Stimulated activated CD8-positive, alpha-beta memory T cell treated with anti-CD3 and anti-CD28 coated beads, Interleukin-12 subunit alpha, Interleukin-12 subunit beta, amount 100 ng/mL, for 4 hours (primary cell): ENCODE data around the gene PATJ.
"Not testable (repeated sequence)": the region's sequence is repeated elsewhere in the genome, so short reads cannot be mapped to it uniquely, and the experiment has no call there.

Experiments used
- DNase-seq: peaks from one replicate; pipeline ENCODE4 v3.0.0-alpha.2; 2020; ENCODE audit warnings: low read depth

The PATJ gene

DNA sequence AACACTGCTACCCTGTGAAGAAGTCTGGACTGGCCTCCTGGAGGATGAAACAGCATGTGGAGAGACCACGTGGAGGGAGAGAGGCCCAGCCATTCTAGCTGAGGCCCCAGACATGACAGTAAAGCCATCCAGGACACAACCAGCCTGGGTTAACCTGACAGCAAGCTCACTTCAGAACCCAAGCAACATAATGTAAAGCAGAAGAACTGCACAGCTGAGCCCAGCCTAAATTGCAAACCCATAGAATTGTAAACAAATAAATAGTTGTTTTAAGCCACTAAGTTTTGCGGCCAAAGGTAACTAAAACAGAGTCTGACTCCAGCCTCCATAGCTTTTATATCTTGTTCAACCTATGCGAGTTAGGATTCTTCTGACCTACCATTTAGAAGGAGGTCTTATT, 355.2 kb downstream of the PATJ start:
- no peak for DNase-seq

DNA sequence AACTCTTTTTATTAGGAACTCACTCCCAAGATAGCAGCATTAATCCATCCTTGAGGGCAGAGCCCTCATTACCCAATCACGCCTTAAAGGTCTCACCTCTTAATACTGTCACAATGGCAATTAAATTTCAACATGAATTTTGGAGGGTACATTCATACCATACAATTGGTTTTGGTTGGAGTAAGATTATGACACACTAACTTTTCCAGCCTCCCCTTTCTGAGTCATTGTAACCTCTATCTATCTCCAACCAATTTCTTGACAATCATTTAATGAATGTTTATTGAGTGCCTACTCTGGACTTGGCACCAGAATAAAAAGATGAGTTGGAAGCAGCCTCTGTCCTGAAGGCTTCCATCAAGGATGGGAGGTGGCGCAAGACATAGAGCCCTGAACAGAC, 358.2 kb downstream of the PATJ start:
- no peak for DNase-seq

DNA sequence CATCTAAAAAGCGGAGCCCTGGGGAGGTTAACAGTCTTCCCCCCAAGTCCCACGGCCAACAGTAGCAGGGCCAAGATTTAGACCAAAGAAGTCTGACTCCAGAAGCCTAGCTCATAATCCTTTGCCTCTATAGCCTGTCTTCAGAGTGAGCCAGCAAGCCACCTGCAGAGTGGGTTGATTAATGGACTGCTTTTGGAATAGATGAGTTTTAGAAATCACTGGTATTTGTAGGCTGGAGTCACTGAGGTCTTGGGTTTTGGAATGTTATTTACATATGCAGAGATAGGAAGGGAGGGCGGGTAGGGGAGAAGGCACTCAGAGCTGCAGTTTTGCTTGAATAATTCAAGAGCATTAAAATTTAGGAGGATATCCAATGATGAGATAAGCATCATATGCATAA, 361.6 kb downstream of the PATJ start:
- DNase-seq: no peak

DNA sequence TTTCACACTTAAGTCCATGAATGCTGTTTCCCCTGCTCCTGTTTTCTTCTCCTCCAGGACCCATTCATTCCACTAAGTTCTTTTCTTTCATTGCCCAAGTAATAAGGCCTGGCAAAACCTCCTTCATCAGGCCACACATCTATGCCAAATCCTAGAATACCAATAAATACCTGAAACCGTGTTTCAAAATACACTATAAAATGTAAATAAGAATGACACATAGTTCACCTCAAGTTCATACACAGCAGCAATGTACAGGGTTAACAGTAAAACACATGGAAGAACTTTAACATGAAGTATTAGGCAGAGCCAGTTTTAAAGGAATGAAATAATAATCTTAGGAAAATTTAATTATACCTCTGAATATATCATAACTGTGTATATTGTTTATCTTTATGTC, 365.6 kb downstream of the PATJ start:
- DNase-seq: no peak

DNA sequence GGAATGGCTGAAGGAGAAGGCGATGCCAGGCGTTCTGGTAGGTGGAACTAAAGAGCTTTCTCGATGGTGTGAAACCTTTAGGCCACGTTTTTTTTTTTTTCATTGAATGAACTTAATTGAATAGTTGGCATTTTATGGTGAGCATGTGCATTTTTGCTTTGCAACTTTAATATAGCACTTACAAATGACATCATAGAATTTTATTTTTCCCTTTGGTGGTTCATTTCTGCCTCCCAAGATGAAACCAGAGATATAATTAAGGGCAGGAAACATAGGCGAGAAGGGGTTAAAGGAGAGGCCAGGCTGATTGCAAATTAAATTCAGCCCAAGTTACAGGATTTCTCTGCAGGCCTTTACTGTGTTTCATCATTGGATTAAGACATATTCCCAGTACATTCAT, 366.8 kb downstream of the PATJ start:
- no peak for DNase-seq

DNA sequence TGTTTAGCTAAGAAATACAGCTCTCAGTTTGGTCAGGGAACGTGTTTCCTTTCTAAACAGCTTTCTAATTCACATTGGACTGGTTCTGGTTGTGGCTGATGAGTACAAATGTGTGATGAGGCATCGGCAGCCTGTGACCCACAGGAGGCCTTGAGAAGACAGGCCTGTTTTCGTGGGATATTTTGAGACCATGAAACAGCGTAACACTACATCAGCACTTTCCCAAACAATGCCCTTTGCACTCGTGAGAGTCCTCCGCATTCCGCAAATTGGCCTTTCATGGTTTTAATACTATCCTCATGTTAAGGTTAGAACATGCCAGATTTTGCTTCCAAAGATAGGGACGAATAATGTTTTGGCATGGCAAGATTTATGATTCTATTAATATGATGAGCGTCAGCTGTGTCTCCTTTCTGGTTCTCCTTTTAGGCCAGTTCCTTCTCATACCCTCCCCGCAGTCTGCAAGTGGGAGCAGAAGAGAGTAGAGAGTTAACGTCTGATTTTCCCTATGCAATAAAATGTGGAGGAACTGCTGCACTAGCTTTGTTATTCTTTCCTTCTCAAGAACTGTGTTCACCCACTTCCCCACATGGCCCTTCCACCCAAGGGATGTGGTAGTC, 368.0 kb downstream of the PATJ start:
- no peak for DNase-seq

DNA sequence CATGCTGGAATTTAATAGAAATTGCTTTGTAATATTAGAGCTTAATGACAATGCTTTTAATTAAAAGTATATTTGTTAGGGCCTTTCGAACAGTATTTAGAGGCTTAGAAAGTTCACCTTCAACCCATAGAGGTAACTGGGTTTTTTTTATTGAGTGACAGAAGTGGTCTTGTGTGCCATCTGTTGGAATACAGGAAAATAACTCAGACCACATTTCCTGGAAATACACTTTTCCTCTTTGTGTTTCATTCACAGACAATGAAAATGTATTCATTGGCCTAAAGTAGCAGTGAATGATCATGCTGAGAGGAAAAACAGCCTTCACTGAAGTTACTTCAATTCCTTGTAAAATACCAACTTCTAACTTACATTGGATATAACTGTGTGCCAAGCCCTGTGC, 368.8 kb downstream of the PATJ start:
- no peak for DNase-seq

DNA sequence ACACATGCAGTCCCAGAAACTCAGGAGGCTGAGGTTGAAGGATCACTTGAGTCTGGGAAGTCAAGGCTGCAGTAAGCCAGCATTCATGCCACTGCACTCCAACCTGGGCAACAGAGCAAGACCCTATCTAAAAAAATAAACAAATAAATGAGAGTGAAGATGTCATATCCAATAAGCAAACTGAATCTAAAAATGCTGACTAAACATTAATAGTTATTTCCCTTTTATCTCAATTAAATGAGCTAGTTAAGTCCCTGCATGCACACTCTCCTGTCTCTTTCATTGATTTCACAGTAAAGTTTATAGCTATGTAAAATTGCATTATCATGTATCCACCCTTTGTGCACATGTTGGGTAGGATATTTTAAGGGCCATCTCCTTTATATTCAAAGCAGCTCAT, 371.2 kb downstream of the PATJ start:
- DNase-seq: no peak

DNA sequence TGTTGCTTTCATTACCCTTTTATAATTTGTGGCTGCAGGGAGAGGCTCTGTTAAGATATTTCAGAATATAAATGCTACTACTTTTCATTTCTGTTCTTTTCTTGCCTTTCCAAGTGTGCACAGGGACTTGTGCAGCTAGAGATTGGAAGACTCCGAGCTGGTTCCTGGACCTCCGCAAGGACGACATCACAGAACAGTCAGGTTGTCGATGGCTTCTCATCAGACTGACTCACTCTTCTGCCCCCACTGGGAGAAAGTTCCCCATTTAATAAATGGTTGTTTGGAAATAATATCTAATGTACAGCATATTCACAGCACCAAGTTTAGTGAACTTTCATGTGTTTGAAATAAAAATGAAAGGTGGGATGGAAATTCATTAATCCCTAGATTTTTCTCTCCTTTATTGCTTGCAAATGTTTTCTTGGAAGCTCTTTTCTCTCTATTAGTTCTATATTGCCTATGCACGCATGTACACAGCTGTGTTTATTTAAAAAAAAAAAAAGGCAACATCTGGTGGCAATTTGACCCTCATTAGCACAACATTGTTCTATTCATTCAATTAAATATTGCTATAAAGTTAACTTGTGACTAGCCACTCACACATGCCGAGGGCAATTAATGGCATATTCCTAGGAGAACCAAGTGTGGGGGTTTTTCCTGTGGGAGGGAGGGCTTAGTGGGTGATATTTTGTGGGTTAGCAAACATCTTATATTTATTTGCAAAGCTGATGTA, 374.9 kb downstream of the PATJ start:
- no peak for DNase-seq

DNA sequence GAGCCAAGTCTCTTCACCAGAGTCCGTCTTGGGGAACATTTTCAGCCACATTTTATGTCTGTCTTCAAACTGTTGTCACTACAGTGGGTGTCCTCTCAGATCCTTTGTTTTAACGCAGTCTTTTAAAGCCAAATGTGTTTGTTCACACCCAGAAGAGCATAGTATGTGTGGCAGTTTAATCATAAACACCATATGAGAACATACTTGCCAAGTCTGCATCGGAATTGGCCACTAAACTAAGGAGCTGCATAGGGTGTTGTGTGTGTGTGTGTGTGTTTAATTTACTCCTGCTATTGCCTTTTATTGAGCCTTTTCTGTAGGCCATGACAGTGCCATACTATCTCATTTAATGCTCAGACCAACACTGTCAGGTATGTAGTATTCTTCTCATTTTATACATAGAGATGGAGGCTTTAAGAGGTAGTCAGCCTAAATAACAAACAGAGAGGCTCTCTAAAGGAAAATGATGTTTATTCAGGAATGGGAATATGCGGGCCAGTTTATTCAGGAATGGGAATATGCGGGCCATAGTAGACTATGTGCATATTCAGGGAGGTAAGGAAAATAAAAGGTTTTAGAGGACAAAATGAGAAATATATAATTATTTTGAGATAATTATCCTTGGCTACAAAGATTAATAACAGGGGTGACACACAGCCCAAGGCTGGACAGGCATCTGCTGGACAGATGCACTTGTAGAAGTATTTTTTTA, 384.5 kb downstream of the PATJ start:
- DNase-seq: no peak

DNA sequence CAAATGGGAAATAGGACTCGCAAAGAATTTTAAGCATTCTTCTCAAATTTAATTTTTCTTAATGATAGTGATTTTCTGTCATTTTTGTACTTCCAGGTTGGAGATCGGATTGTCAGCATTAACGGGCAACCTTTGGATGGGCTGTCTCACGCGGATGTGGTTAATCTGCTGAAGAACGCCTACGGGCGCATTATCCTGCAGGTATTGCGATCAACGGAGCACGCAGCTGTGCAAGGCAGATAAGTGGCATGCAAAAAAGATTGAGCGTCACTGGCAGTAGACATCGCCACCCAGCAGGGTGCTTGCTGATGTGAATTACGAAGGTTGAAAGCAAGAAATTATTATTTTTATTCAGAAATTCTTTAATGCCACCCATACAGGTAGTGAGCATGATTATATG, 386.5 kb downstream of the PATJ start:
- DNase-seq: no peak

DNA sequence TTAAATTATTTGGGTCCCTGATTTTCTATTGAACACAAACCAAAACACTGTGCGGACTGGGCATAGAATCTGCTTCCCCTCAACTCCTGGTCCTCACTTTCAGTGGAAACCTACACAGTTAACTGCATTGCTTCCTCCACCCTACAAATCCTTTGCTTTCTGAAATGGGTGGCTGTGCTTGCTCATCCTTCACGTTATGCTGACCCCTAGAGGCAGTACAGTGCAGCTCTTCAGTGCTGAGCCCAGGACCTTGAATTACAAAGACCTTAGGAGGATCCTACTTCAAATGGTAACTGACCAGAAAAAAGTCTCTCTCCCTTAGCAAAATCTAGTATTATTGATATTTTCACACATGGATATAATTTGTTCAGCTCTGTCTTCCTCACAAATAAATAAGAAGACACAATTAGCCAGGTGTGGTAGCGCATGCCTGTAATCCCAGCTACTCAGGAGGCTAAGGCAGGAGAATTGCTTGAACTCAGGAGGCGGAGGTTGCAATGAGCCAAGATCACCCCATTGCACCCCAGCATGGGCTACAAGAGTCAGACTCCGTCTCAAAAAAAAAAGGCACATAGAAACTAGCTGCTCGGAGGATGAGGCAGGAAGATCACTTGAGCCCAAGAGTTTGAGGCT, 388.9 kb downstream of the PATJ start:
- DNase-seq: no peak

DNA sequence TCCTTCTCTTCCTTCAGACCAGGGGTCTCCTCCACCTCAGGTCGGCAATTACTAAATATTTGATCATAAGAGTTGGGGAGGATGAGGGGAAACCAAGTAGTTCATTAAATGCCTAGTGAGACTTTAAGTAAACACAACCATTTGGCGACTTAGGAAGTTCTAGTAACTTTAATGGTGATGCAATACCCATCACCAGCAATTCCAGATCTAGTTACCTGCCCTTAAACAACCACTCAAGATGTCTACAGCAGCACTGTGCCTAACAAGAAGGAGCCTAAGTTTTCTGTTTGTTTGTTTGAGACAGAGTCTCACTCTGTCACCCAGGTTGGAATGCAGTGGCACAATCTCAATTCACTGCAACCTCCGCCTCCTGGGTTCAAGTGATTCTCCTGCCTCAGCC, 395.7 kb downstream of the PATJ start:
- no peak for DNase-seq

DNA sequence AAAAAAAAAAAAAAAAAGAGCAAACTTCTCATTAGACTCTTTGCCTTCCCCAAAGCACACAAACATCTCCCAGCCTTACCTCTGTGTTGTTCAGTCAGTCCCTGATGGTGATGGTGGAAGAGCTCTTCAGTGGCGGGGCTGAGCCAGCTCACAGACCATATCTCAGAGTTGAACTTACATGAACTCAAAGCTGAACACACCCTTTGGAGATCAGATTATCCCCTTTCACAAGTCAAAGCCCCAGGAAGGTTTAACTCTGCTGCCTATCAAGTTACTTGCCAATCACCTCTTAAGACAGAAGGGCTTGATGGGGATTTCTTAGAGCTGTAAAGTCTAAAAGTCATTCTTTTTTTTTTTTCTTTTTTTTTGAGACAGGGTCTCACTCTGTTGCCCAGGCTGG, 397.1 kb downstream of the PATJ start:
- no peak for DNase-seq

DNA sequence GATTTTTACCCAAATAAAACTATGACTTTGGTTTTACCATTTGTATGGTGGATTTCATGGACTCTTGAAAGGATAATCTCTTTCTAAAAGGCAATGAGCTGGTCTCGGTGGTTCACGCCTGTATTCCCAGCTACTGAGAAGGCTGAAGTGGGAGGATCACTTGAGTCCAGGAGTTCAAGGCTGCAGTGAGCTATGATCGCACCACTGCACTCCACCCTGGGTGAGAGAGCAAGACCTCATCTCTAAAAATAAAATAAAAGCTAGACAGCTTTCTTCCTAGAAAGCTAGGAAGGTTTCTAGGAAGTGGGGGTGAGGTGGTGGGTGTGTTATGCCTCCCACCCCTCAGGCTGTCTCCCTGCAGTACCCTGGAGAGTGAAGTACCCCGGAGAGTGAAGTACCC, 398.4 kb downstream of the PATJ start:
- no peak for DNase-seq

DNA sequence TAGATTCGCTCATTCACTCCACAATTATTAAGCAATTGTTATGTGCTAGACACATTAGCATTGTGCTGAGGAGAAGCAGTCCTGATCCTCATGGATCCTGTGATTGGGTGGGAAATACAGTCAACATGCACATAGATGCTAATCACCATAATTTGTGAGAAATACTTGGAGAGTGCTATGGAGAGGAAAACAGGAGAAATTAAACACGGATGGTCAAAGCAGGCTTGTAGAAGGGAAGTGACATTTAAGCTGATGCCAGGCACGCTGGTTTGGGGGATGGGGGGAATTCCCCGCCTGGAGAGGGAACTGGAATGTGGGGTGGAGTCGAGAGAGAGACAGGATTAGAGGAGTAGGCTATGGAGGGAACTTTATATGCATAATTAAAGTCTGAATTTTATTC, 400.2 kb downstream of the PATJ start:
- no peak for DNase-seq

DNA sequence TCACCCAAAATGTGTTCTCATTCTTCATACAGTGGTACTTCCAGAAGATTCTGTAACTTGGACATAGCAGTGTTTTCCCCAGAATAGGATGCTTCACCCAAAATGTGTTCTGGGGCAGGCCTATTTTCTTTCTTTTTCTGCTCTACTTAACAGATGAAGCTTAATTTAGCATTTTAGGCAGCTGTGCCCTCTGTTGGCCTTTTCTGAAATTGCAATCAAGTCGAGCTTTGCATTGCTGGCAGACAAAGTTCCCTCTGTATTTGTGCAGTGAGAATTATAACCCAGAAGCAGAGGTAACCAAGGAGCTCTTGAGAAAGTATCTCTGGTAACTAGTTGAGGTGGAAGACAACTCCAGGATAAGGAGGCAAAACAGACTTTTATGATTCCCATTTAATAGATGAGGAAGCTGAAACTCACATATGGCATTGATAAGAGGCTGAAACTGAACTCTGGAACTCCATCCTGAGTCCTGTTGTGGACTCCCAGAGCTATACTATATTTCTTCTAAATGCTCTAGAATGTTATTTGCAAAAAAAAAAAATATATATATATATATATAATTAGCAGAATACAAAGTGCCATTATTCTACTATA, 402.1 kb downstream of the PATJ start:
- DNase-seq: no peak

DNA sequence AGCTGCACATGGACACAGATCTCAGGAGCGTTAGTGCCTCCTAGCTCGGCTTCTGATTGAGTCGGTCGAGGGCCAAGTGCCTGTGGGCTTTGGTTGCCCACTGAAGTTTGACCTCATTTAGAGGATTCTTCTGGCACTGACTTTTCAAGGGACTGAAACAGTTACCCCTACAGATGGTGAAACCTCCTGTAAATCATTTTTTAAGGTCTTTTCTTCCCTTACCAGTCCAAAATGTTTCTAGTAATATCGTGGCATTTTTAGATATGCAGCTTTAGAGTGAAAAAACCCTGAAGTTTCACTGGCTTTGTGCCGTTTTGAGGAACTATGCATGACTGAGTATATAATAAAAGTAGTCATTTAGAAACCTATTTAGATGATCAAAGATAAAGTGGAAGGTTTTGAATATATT, 417.7 kb downstream of the PATJ start:
- DNase-seq: no peak

DNA sequence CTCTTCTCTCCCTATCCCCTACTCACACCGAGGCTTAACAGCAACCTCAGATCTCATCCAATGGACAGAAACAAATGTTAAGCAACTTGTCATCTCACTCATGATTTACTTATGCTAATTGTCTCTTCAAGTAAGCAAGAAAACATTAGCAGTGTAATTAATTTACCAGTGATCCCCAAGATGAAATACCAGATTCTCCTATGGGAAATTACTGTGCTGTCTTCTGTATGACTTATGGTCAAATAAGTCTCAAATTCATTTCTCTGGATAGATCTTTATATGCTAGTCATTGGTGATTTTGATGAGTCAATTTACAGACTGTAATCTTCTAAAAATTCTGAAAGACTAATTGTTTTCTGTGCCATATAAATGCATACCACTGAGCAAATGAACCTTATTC, 419.4 kb downstream of the PATJ start:
- DNase-seq: no peak

DNA sequence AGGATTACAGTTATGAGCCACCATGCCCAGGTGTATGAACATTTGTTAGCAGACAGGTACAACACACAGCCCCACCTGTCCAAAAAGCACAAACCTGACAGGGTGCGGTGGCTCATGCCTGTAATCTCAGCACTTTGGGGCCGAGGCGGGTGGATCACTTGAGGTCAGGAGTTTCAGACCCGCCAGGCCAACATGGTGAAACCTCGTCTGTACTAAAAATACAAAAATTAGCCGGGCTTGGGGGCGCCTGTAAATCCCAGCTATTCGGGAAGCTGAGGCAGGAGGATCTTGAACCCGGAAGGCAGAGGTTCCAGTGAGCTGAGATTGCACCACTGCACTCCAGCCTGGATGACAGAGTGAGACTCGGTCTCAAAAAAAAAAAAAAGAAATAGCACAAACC, 428.1 kb downstream of the PATJ start:
- DNase-seq: not testable (repeated sequence)

DNA sequence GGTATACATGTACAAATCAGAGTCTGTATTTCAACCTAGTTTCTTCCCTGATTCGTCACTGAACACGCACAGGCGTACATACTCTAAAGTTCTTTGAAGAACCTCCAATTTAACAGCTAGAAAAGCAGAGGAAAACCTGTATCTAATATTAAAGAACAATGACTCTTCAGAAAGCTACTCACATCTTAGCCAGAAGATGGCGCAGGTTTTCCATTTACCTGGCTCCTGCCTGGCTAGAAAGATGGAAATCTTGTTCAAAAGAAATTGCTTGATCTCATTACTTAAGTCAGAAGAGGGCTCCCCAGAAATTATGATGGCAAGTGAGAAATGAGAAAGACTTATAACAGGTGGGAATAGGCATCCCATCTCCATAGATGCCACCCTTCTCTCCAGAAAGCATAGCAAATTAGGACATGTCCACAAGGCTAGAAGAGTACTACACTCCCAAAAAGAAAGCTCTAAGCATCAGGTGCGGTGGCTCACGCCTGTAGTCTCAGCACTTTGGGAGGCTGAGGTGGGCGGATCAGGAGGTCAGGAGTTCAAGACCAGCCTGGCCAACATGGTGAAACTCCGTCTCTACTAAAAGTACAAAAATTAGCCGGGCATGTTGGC, 433.4 kb downstream of the PATJ start:
- DNase-seq: no peak

DNA sequence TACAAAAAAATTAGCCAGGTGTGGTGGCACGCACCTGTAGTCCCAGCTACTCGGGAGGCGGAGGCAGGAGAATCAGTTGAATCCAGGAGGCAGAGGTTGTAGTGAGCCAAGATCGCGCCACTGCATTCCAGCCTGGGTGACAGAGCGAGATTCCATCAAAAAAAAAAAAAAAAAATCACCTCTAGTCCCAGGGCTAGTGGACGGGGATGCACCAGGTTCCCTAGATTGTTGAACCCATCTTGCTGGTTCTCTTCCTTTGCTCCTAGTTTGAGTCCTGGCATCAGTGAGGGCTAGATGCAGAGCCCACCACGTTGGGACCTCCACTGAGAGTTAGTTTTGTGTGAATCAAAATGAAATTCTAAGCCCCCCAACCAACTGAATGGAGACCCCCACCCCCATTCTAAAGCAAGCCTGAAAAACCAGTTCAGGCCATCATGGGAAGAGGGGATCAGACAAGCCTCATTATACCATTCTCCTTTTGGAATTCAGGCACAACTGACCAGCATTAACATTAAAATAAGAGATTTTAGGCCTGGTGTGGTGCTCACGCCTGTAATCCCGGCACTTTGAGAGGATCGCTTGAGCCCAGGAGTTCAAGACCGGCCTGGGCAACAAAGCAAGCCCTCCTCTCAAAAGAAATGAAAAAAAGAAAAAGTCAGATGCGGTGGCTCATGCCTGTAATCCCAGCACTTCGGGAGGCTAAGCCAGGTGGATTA, 434.5 kb downstream of the PATJ start:
- no peak for DNase-seq
